Cardiac septum (tissue), 1 donor: ENCODE measurements around the gene ARIH2. TPM values are rescaled to one million over a fixed set of nuclear protein-coding genes. Genes with fewer than 3 reads are reported as not detected.

Experiments used
- DNase-seq: peaks from one replicate; pipeline ENCODE4 v3.0.0-alpha.2; 2020; ENCODE audit warnings: low spot score
- intact Hi-C: fragments of 100-400 bp; cut with DNase I; formaldehyde crosslinking; loops from one replicate; pipeline ENCODE4 v1.14.0; 2022
- total RNA-seq: library from RNA; stranded (reverse); fragmentation: NEBNext Ultra II Directional; extraction: Animal tissue kit (Norgen Biotek cat#: 25700); gene quantifications from one replicate; pipeline ENCODE4 v1.2.1, GENCODE V29; 2021
- donor health status: DM: no; HTN: no; CAD: no.

ARIH2 gene
- total RNA-seq, 1 donor from 2014 or later, result 121 TPM

- intact Hi-C loops, result no loop called here
- no peak for DNase-seq
Measured at GRCh38 chr3:48926425-48927392, 8.1 kb downstream of the ARIH2 start.

GRCh38 chr3:48927928-48928327 is 9.3 kb downstream of the ARIH2 start:
- no peak for DNase-seq
- intact Hi-C loops, result no loop called here

- DNase-seq, result no peak
Measured at GRCh38 chr3:48928679-48929078, 10.0 kb downstream of the ARIH2 start.

DNA sequence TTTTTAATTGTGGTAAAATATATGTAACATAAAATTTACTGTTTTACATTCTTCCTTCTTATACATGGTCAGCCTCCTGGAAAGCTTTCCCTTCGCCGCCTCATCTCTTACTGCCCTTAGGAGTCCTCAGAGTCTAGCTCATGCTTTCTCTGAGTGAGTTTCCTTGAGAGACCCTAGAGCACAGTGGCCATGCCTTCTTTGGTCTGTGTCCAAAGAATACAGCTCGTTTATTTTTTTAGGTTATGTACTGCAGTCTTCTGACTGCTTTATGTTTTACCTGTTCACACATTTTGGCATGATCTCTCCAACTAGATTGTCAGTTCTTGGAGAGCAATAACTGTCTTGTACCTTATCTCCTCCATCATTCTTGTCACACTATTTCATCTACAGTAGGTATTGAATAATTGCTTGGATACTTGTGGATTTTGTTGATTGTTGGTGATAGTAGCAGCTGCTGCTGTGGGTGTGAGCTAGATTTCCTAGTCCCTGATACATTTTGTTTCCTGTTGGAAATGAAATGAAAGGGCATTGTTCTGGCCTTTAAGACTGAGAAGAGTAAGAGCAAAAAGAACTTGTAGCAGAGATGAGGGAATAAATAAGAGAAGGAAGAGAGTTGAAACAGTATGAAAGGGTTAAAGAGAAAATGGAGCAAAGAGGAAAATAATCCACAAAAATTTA is 10.9 kb downstream of the ARIH2 start:
- intact Hi-C loops, result no loop called here

More at GRCh38 chr3:48928679-48929078, 10.0 kb downstream of the ARIH2 start:
- intact Hi-C loops, result no loop called here

DNA sequence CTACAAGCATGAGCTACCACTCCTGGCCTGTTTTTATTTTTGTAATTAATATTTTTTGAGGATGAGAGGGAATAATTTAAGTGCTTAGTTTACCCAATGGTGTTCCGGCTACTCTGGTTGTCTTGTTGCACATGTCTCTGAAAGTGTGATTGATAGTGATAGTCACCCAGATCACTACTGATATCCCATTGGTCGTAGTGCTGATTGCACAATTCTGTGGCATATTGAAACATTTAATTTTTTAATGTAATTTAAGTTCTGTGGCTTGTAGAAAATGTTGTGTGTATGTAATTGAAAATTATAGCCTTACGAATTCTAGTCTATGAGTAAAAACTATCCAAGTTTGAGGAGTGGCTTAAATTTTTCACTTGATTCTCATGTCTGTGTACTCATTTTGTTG is 11.9 kb downstream of the ARIH2 start:
- DNase-seq, result no peak
- intact Hi-C loops, result no loop called here

More for the DNA sequence above, 10.9 kb downstream of the ARIH2 start:
- DNase-seq, result no peak

DNA sequence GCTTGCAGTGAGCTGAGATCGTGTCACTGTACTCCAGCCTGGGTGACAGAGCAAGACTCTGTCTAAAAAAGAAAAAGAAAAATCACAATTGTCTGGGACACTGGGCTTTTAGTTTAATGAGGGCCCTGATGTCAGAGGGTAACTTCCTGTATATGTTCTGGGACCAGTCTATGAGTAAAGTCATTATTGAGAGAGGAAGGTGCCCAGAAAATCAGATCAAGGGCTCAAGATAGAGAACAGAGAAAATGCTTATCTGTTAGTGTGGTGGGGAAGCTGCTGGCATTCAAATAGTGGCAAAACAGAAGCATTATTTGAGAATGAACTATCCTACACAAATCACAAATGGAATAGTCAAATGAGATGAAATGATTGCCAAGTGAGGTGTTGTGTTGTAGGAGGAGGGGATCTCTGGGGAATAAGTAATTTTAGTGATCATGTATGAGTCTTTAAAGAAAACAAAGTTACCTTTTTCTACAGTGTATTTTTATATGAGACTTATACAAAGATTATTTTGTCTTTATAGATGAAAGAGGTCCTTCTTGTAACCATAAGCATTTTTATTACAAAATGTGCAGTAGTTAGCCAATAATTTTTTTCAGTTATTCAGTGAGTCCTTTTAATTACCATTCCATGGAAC is 13.4 kb downstream of the ARIH2 start:
- DNase-seq, result no peak
- intact Hi-C loops, result no loop called here

DNA sequence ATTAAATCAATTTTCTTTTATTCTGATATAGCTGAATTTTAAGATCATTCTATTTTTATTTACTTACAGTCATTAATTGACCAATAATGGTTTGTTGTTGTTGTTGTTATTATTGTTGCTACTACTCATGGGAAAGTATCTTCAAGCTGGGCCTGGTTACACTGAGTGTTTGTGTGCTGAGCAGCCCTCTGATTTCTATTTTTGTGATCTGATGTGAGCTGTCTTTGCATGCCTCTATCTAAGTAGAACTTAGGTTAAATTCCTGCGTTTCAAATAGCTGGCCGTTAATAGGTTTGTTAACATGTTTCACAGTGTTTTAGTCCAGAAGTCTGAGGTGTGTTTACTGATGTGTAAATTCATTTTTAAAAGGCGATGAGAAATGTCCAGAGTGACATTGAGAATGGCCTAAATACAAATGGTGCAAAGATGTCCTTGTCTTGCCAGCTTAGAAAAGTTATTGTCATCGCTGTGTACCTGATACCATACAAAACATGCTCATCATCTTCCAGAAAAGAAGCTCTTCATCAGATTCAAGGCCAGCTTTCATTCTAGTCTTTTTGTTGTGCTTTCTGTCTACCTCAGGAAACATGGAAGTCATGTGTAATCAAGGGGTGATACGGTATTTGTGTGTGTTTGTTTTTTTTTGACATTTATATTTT is 15.8 kb downstream of the ARIH2 start:
- no peak for DNase-seq
- intact Hi-C loops, result no loop called here

GRCh38 chr3:48935530-48935929 is 16.9 kb downstream of the ARIH2 start:
- no peak for DNase-seq
- intact Hi-C loops, result no loop called here

DNA sequence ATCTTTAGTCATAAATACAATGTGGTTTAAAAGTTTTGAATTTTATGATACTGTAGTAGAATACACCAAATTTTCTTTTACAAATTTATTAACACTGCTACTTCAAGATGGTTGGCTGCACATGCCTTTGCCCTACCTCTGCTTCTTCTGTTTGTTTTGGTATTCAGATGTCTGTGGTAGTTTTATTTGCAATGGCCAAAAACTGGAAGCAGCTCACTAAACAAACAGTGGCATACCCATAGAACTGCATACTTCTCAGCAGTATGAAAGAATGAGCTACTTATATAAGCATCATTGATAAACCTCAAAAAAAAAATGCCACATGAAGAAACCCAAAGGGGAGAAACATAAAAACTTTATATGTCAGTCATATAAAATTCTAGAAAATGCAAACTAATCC is 19.5 kb downstream of the ARIH2 start:
- intact Hi-C loops, result no loop called here
- DNase-seq, result no peak

- DNase-seq, result no peak
- intact Hi-C loops, result no loop called here
Measured at GRCh38 chr3:48938689-48939088, 20.0 kb downstream of the ARIH2 start.

- intact Hi-C loops, result no loop called here
- no peak for DNase-seq
Measured at GRCh38 chr3:48945432-48945831, 26.8 kb downstream of the ARIH2 start.

GRCh38 chr3:48945891-48946549 is 27.4 kb downstream of the ARIH2 start:
- intact Hi-C loops, result no loop called here
- DNase-seq, result no peak

- intact Hi-C loops, result no loop called here
- DNase-seq, result no peak
Measured at GRCh38 chr3:48949376-48949717, 30.7 kb downstream of the ARIH2 start.

- no peak for DNase-seq
- intact Hi-C loops, result no loop called here
Measured at GRCh38 chr3:48950051-48950450, 31.4 kb downstream of the ARIH2 start.

GRCh38 chr3:48951764-48952163 is 33.1 kb downstream of the ARIH2 start:
- no peak for DNase-seq
- intact Hi-C loops, result loop anchor here (2.0 kb wide), 1 partner anchor 53 kb away; the partner anchor contains the start of gene SLC25A20

DNA sequence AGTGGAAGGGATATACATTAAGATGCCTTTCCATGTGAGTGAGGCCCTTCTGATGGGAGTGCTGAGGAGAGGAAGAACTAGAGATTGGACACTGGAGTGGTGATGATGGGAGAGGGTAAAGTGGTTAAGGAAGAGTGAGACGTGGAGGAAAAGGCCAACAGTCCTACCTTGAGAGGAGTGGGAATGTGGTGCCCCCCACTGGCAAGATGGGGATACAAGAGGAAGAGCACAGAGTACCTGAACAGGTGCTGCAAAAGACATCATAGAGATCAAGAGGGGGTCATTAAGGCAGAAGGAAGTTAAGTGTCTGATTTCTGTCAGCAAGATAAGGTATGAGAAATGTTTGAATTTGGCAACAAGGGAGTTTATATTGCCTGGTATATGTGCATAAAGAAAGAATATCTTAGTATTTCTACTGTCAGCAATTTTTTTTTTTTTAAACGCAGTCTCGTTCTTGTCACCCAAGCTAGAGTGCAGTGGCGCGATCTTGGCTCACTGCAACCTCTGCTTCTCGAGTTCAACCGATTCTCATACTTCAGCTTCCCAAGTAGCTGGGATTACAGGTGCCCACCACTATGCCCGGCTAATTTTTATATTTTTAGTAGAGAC is 34.0 kb downstream of the ARIH2 start:
- intact Hi-C loops, result loop anchor here (2.0 kb wide), 1 partner anchor 54 kb away; the partner anchor contains the start of gene SLC25A20
- DNase-seq, result no peak

- no peak for DNase-seq
- intact Hi-C loops, result no loop called here
Measured at GRCh38 chr3:48957006-48957705, 38.5 kb downstream of the ARIH2 start.

GRCh38 chr3:48960841-48961413 is 42.3 kb downstream of the ARIH2 start:
- intact Hi-C loops, result no loop called here
- no peak for DNase-seq
